ENCODE results near the gene TMEM174.

Gene TMEM174

DNA sequence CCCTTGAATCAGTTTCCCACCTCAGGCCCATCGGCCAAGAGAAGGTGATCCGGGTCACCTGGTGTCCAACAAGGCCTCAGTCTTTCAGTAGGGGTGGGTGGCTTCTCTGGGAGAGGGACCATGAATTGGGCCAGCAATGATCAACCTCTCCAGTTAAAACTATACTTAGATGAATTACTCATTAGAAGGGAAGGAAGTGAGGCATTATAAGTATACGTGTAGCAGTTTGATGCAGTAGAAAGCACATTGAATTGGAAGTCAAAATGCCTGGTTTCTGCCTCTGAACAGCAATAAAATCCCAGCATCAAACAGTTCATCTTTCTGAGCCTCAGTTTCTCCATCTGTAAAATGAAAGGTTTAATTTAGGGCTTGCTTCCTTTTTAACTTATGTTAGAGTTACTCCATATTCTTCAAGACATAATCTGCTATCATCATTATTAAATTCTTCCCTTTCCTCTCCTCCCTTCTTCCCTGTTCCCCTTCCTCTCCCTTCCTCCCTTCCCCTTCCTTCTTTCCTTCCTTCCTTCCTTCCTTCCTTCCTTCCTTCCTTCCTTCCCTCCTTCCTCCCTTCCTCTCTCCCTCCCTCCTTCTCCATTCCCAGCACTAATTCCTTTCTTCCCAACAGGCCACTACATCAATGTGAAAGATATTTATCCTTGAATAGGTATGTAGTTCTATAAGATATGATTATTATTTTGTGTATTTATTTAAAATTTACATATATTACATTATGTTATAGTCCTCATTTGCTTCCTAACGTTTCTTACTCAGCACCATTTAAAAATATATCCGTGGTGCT lies 18.6 kb upstream of the TMEM174 start:
- TF ChIP-seq, protein P1, sequence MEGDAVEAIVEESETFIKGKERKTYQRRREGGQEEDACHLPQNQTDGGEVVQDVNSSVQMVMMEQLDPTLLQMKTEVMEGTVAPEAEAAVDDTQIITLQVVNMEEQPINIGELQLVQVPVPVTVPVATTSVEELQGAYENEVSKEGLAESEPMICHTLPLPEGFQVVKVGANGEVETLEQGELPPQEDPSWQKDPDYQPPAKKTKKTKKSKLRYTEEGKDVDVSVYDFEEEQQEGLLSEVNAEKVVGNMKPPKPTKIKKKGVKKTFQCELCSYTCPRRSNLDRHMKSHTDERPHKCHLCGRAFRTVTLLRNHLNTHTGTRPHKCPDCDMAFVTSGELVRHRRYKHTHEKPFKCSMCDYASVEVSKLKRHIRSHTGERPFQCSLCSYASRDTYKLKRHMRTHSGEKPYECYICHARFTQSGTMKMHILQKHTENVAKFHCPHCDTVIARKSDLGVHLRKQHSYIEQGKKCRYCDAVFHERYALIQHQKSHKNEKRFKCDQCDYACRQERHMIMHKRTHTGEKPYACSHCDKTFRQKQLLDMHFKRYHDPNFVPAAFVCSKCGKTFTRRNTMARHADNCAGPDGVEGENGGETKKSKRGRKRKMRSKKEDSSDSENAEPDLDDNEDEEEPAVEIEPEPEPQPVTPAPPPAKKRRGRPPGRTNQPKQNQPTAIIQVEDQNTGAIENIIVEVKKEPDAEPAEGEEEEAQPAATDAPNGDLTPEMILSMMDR (IDR thresholded peaks at IDR 0.05): no peak
- Histone ChIP-seq H3K27me3 (peaks cover 74% of the 10 kb centered on the region), H3K36me3 (no peaks in the 10 kb centered on the region), H3K4me1 (ENCODE audit: control insufficient read depth in 1 of 2, insufficient read depth in 1 of 2, low read depth in 1 of 2, low read length in 1 of 2) (no peaks in the 10 kb centered on the region), H3K4me3 (ENCODE audit: low read depth in 1 of 2, low read length in 1 of 2) (no peak overlapping the region), H3K9me3 (no peaks in the 10 kb centered on the region), H3K27ac (no peak overlapping the region)

DNA sequence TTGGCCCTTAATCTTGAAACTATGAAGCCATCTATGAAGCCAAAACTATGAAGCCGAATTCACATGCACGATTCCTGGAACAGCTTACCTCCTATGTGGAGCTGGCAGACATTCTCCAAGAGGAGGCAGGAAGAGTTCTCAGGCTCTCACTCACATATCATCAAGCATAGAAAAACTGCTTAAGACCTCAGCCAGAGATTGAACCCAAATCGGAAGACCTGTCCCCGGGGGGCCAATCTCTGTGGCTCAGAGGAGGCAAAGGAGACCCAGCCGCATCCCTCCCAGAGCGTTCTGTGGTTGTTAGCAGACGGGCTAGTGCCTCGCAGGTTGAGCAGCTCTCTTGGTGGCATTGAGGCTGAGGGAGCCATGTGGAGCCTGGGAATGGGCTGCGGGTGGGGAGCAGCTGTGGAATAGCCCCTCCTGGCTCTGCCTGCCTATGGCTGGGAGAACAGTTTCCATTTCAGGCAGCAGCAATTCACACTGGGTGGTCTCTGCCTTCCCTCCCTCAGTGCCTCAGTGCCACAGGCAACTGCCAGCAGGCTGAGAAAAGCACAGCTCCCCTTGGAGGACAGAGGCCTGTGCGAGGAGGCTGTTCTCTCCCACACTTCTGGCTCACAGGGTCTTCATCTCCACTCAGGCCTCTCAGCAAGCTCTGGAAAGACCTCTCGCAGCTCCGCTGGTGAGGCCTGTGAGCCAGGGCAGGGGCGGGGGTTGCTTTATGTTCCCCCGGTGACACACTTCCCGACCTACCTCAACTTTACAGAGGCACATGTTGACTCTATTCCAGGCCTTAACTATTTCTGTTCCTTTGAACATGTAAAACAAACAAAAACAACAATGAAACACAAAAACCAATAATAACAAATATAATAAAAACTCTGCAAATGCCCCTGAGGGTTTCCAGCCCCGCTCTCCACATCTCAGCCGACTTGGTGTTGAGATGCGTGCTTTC lies 17.4 kb upstream of the TMEM174 start:
- Histone ChIP-seq H3K4me3 (ENCODE audit: low read depth in 1 of 2, low read length in 1 of 2) (no peak overlapping the region), H3K27me3 (peaks cover 73% of the 10 kb centered on the region), H3K27ac (no peak overlapping the region), H3K9me3 (no peaks in the 10 kb centered on the region), H3K4me1 (ENCODE audit: control insufficient read depth in 1 of 2, insufficient read depth in 1 of 2, low read depth in 1 of 2, low read length in 1 of 2) (no peaks in the 10 kb centered on the region), H3K36me3 (no peaks in the 10 kb centered on the region)
- TF ChIP-seq, protein P1 (IDR thresholded peaks at IDR 0.05): no peak

DNA sequence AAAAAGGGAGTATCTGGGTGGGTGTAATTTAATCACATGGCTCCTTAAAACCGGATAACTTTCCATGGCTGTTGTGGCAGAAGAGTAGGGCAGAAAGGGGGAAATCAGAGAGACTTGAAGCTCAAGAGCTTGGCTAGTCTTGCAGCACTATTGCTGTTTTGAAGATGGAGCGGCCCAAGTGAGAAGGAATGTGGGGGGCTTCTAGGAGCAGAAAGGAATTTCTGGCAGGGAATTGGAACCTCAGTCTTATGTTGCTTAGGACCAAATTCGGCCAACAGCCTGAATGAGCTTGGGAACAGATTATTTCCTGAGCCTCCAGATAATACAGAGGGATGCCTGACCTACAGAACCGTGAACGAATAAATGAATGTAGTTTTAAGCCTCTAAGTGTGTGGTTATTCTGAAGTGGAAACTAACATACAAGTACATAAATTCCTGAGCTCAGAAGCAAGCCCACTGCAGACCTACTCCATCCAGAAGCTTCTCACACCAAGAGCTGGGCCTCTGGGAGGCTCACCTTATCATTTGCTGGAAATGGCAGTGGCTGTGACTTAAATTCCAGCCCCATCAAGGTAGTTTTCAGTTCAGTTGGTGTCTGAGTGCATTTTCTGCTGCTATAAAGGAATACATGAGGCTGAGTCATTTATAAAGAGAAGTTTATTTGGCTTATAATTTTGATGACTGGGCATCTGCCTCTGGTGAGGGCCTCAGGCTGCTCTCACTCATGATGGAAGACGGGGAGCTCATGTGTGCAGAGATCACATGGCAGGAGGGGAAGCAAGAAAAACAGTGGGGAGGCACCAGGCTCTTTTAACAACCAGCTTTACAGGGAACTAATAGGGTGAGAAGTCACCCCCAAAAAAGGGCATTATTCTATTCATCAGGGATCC lies 15.3 kb upstream of the TMEM174 start:
- TF ChIP-seq, protein P1 (IDR thresholded peaks at IDR 0.05): no peak
- Histone ChIP-seq H3K9me3 (no peaks in the 10 kb centered on the region), H3K4me3 (ENCODE audit: low read depth in 1 of 2, low read length in 1 of 2) (no peak overlapping the region), H3K36me3 (no peaks in the 10 kb centered on the region), H3K27me3 (peaks cover 75% of the 10 kb centered on the region), H3K4me1 (ENCODE audit: control insufficient read depth in 1 of 2, insufficient read depth in 1 of 2, low read depth in 1 of 2, low read length in 1 of 2) (no peaks in the 10 kb centered on the region), H3K27ac (no peak overlapping the region)

DNA sequence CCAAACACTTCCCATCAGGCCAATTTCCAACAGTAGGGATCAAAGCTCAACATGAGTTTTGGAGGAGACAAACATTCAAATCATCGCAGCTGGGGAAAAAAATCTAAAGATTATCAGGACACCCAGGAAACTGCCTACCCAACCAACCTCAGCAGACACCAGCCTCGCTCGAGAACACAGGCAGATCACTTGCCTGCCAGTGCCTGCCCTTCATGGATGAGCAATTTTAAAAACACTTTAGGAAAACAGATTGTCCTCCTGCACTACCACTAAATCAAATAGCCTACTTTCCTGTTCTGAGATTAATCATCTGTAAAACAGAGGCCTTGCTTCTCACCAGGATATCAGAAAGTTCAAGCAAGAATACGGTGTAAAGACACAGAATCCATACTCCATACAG lies 14.7 kb upstream of the TMEM174 start:
- Histone ChIP-seq H3K4me3 (ENCODE audit: low read depth in 1 of 2, low read length in 1 of 2) (no peak overlapping the region), H3K27me3 (peaks cover 79% of the 10 kb centered on the region), H3K4me1 (ENCODE audit: control insufficient read depth in 1 of 2, insufficient read depth in 1 of 2, low read depth in 1 of 2, low read length in 1 of 2) (no peaks in the 10 kb centered on the region), H3K27ac (no peak overlapping the region), H3K36me3 (no peaks in the 10 kb centered on the region), H3K9me3 (no peaks in the 10 kb centered on the region)
- TF ChIP-seq, protein P1 (IDR thresholded peaks at IDR 0.05): no peak

DNA sequence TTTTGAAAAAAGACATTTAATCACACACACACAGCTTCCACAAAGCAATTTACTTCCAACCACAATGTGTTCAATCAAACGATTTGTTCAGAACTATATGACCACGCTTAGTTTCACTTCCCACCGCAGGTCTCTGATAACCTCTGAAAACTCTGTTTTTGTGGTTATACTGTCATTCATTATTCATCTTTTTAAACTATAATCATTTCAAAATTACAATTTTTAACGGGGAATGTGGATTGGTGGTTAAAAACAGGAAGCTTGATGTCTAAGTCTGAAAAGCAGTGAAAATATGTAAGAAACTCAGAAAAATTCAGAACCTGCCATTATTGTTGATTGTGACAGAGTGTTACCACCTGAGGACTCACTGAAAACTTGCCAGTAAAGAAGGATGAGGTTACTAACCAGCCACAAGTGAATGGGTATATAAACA lies 12.7 kb upstream of the TMEM174 start:
- TF ChIP-seq, protein P1 (IDR thresholded peaks at IDR 0.05): no peak
- H3K36me3 ChIP-seq: no peaks in the 10 kb centered on the region
- no peaks in the 10 kb centered on the region for H3K9me3 ChIP-seq
- no peaks in the 10 kb centered on the region for H3K4me1 ChIP-seq (ENCODE audit: control insufficient read depth in 1 of 2, insufficient read depth in 1 of 2, low read depth in 1 of 2, low read length in 1 of 2)
- no peak overlapping the region for H3K27ac ChIP-seq
- no peak overlapping the region for H3K4me3 ChIP-seq (ENCODE audit: low read depth in 1 of 2, low read length in 1 of 2)
- peaks cover 83% of the 10 kb centered on the region for H3K27me3 ChIP-seq
